MCF 10A (cell line): Measurements from ENCODE around the gene LRP10. TPM values are rescaled to one million over a fixed set of nuclear protein-coding genes. Genes with fewer than 3 reads are reported as not detected.

Experiments used
- BruUV-seq: library from RNA; stranded (reverse); fragments of 400-500 nt; replicated peaks from 2 replicates; lab custom pipeline; 2021; lab: Mats Ljungman, UMichigan
- CTCF ChIA-PET: fragments of 300-600 bp; sonication (Branson Sonifier 250); formaldehyde crosslinking; extraction: SDS; loops from one replicate; lab custom pipeline; 2021; ENCODE audit warnings: antibody characterized with exemption, inconsistent platforms; lab: Yijun Ruan, JAX
- POLR2A ChIA-PET: fragments of 300-600, 350-650 bp; sonication (Branson Sonifier 250); formaldehyde crosslinking; extraction: SDS; loops from one replicate; lab custom pipeline; 2020; ENCODE audit warnings: antibody characterized with exemption, inconsistent platforms; lab: Yijun Ruan, JAX
- DNase-seq: peaks from one replicate; pipeline ENCODE4 v3.0.0-alpha.2; 2018; ENCODE audit not compliant: unreplicated experiment
- H3K27ac Mint-ChIP-seq: one replicate; pipeline ENCODE4 v1.8.0; 2022; ENCODE audit warnings: mild to moderate bottlenecking, low read depth, mixed read lengths; ENCODE audit not compliant: unreplicated experiment
- H3K27me3 Mint-ChIP-seq: one replicate; pipeline ENCODE4 v1.8.0; 2022; ENCODE audit warnings: mixed read lengths; ENCODE audit not compliant: insufficient read depth, unreplicated experiment
- H3K36me3 Mint-ChIP-seq: one replicate; pipeline ENCODE4 v1.8.0; 2022; ENCODE audit warnings: mild to moderate bottlenecking, moderate library complexity, mixed read lengths; ENCODE audit not compliant: insufficient read depth, unreplicated experiment
- H3K4me1 Mint-ChIP-seq: one replicate; pipeline ENCODE4 v1.8.0; 2022; ENCODE audit warnings: mixed read lengths; ENCODE audit not compliant: insufficient read depth, unreplicated experiment
- H3K4me3 Mint-ChIP-seq: one replicate; pipeline ENCODE4 v1.8.0; 2022; ENCODE audit warnings: mild to moderate bottlenecking, moderate library complexity, mixed read lengths; ENCODE audit not compliant: unreplicated experiment
- H3K9me3 Mint-ChIP-seq: one replicate; pipeline ENCODE4 v1.8.0; 2022; ENCODE audit warnings: mixed read lengths; ENCODE audit not compliant: unreplicated experiment
- CTCF ChIP-seq: fragments of 200-600 bp; IDR thresholded peaks from one replicate; pipeline ENCODE4 v1.8.0; 2022; ENCODE audit warnings: antibody characterized with exemption, mild to moderate bottlenecking; ENCODE audit not compliant: unreplicated experiment
- intact Hi-C: fragments of 100-400 bp; cut with micrococcal nuclease; formaldehyde crosslinking; loops from 2 replicates; pipeline ENCODE4 v1.14.1; 2022
- total RNA-seq: library from RNA; stranded (reverse); gene quantifications from 2 replicates; pipeline ENCODE4 v1.2.3, GENCODE V29; 2022

The LRP10 gene
- total RNA-seq, 1 experiment from 2014 or later = 71.0 TPM

- Mint-ChIP-seq H3K4me3 (no peak overlapping the region), H3K27me3 (no peaks in the 10 kb centered on the region), H3K36me3 (peaks cover 21% of the 10 kb centered on the region), H3K27ac (no peak overlapping the region), H3K4me1 (peaks cover 13% of the 10 kb centered on the region), H3K9me3 (no peaks in the 10 kb centered on the region)
- ChIA-PET CTCF (interaction anchor here (0.6 to 4.1 kb wide), 7 partner anchors 10 to 1608 kb away, joined by 3 to 54 read pairs (median 8); partner anchors contain the start of gene LRP10), POLR2A (interaction anchor here (0.7 to 10.8 kb wide), 8 partner anchors 9 to 293 kb away, joined by 3 to 116 read pairs (median 6); partner anchors contain the start of genes DAD1, LRP10 and PRMT5)
- BruUV-seq = no TSS peak
- no peak for TF ChIP-seq CTCF
- DNase-seq = no peak
- intact Hi-C loops = no loop called here
Measured at GRCh38 chr14:22882064-22882463, 10.5 kb downstream of the LRP10 start.

DNA sequence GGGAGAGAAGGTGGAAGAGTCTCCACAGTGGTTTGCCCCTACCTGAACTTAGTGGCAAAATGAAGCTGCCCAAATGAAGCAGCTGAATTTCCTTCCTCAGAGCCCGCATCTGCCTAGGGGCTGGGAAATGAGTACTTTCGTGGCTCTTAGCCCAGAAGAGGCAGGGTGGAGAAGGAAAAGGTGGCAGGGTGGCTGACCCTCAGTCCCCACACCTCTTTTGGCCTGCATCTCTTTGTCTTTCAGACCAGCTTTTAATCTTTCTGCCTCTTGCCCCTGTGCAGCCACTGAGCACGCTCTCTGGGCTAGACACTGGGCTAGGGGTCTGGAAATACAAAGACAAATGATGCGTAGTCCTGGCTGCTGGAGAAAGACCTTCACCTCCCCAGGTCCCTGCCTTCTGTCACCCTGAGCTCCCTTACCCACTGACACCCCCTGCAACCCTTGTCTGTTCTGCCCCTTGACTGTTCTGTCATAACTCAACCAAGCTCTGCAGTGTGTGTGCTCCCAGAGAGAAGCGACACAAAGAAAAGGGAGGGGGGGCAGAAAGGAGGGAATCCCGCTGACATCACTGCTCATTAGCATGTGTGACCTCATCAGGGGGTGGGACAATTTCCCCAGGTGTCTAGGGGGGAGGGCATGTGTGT, 11.1 kb downstream of the LRP10 start:
- Mint-ChIP-seq H3K4me1 (peaks cover 13% of the 10 kb centered on the region), H3K9me3 (no peaks in the 10 kb centered on the region), H3K36me3 (peaks cover 16% of the 10 kb centered on the region), H3K27me3 (no peaks in the 10 kb centered on the region), H3K27ac (no peak overlapping the region), H3K4me3 (no peak overlapping the region)
- intact Hi-C loops = no loop called here
- BruUV-seq = no TSS peak
- ChIA-PET CTCF (interaction anchor here (1.0 to 4.1 kb wide), 6 partner anchors 10 to 176 kb away, joined by 3 to 54 read pairs (median 12); partner anchors contain the start of gene LRP10), POLR2A (interaction anchor here (0.7 to 10.8 kb wide), 8 partner anchors 8 to 293 kb away, joined by 3 to 116 read pairs (median 6); partner anchors contain the start of genes DAD1, LRP10 and PRMT5)
- no peak for TF ChIP-seq CTCF
- peak; percentile 39 for DNase-seq

- H3K36me3 Mint-ChIP-seq = peaks cover 9% of the 10 kb centered on the region
- ChIA-PET POLR2A (interaction anchor here (0.9 to 10.8 kb wide), 7 partner anchors 10 to 418 kb away, joined by 3 to 116 read pairs (median 3); partner anchors contain the start of genes DAD1, LRP10 and PRMT5), CTCF (interaction anchor here (0.7 to 4.1 kb wide), 6 partner anchors 11 to 326 kb away, joined by 3 to 54 read pairs (median 10); partner anchors contain the start of genes LRP10 and RBM23)
- no peaks in the 10 kb centered on the region for H3K9me3 Mint-ChIP-seq
- no peak for TF ChIP-seq CTCF
- H3K27me3 Mint-ChIP-seq = no peaks in the 10 kb centered on the region
- peaks cover 13% of the 10 kb centered on the region for H3K4me1 Mint-ChIP-seq
- intact Hi-C loops = no loop called here
- H3K27ac Mint-ChIP-seq = no peak within 1 kb of the TSS
- DNase-seq = no peak
- no TSS peak for BruUV-seq
- H3K4me3 Mint-ChIP-seq = no peak within 1 kb of the TSS
Measured at GRCh38 chr14:22883173-22883976, 11.8 kb downstream of the LRP10 start, which contains the start of gene REM2. REM2 (plus strand) TSS chr14:22883222; CDS start chr14:22883288, 66 bp downstream.
